ENCODE data around the gene SRPK2.

DNA sequence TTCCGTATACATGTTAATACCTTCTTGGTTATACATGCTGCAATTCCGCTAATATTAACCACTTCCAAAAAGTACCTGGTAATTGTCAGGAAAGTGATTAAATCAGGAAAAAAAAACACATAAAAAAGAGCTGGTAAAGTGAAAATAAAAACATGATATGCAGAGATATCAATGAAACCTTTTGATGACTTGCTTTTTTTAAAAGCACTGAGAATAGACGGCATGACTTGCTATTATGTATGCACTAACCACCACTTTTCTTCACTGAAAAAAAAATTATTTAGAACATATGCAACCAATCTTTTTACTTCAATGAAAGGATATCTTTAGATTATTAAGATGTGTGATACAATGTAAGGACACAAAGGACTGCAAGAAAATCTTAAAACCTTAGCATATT is 211.7 kb downstream of the SRPK2 start:
- TF ChIP-seq, protein P1, sequence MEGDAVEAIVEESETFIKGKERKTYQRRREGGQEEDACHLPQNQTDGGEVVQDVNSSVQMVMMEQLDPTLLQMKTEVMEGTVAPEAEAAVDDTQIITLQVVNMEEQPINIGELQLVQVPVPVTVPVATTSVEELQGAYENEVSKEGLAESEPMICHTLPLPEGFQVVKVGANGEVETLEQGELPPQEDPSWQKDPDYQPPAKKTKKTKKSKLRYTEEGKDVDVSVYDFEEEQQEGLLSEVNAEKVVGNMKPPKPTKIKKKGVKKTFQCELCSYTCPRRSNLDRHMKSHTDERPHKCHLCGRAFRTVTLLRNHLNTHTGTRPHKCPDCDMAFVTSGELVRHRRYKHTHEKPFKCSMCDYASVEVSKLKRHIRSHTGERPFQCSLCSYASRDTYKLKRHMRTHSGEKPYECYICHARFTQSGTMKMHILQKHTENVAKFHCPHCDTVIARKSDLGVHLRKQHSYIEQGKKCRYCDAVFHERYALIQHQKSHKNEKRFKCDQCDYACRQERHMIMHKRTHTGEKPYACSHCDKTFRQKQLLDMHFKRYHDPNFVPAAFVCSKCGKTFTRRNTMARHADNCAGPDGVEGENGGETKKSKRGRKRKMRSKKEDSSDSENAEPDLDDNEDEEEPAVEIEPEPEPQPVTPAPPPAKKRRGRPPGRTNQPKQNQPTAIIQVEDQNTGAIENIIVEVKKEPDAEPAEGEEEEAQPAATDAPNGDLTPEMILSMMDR (IDR thresholded peaks at IDR 0.05): no peak
- no peak for TF ChIP-seq POLR2A (IDR thresholded peaks at IDR 0.05)

Measured in breast epithelium (tissue), 3 donors.